Amniotic epithelial cell (primary cell): Measurements from ENCODE around the gene C9orf152.
"Not testable (repeated sequence)": the region's sequence is repeated elsewhere in the genome, so short reads cannot be mapped to it uniquely, and the experiment has no call there.

ENCODE experiments used
- DNase-seq: peaks from one replicate; pipeline ENCODE4 v3.0.0-alpha.2; 2010; ENCODE audit warnings: low read depth

Gene C9orf152

GRCh38 chr9:110214586-110215355 is 6.8 kb upstream of the C9orf152 start:
- peak; percentile 37 for DNase-seq

- DNase-seq = peak; percentile 48
These were observed 6.1 kb upstream of the C9orf152 start for GRCh38 chr9:110214090-110214489.

GRCh38 chr9:110213413-110214044 is 5.6 kb upstream of the C9orf152 start:
- DNase-seq = no peak

- no peak for DNase-seq
These were observed 803 bp downstream of the C9orf152 start for GRCh38 chr9:110207071-110207641.

GRCh38 chr9:110206389-110206788 is 1.6 kb downstream of the C9orf152 start:
- no peak for DNase-seq

- DNase-seq = not testable (repeated sequence)
These were observed 2.3 kb downstream of the C9orf152 start for GRCh38 chr9:110205612-110206011.

GRCh38 chr9:110202232-110202631 is 5.7 kb downstream of the C9orf152 start:
- DNase-seq = no peak

GRCh38 chr9:110199643-110200042 is 8.3 kb downstream of the C9orf152 start:
- DNase-seq = no peak

GRCh38 chr9:110198357-110198756 is 9.6 kb downstream of the C9orf152 start:
- DNase-seq = no peak

GRCh38 chr9:110197330-110198187 is 10.4 kb downstream of the C9orf152 start:
- DNase-seq = no peak

GRCh38 chr9:110196084-110196499 is 11.9 kb downstream of the C9orf152 start:
- not testable (repeated sequence) for DNase-seq

GRCh38 chr9:110192531-110193261 is 15.3 kb downstream of the C9orf152 start:
- DNase-seq = peak; percentile 97

- DNase-seq = peak; percentile 58
These were observed 16.3 kb downstream of the C9orf152 start for GRCh38 chr9:110191615-110192014.

GRCh38 chr9:110189559-110190320 is 18.2 kb downstream of the C9orf152 start:
- no peak for DNase-seq

GRCh38 chr9:110188991-110189390 is 19.0 kb downstream of the C9orf152 start:
- DNase-seq = peak; percentile 23

- no peak for DNase-seq
These were observed 19.9 kb downstream of the C9orf152 start for GRCh38 chr9:110188101-110188500.

GRCh38 chr9:110187126-110187525 is 20.8 kb downstream of the C9orf152 start:
- no peak for DNase-seq

- no peak for DNase-seq
These were observed 21.7 kb downstream of the C9orf152 start for GRCh38 chr9:110186254-110186653.

- no peak for DNase-seq
These were observed 22.2 kb downstream of the C9orf152 start for GRCh38 chr9:110185806-110186205.

GRCh38 chr9:110183208-110184145 is 24.5 kb downstream of the C9orf152 start:
- peak; percentile 76 for DNase-seq
